A549 (cell line): ENCODE results near the gene TMEM9. TPM values are rescaled to one million over a fixed set of nuclear protein-coding genes. Genes with fewer than 3 reads are reported as not detected.

Source experiments
- ATAC-seq, 2 experiments: fragments of 200-7000 bp in 1 of 2; fragments of >200 bp in 1 of 2; cut with Nextera tagmentation in 1 of 2; cut with Tn5 transposase in 1 of 2; 3 replicates each; pipeline versions ENCODE4 v1.8.0 to v1.9.1; 2018 to 2020; ENCODE audit warnings: mild to moderate bottlenecking in 1 of 2, moderate library complexity in 1 of 2
- CTCF ChIA-PET: fragments of 300-600 bp; sonication (Branson Sonifier 250); formaldehyde crosslinking; extraction: SDS; loops from one replicate; lab custom pipeline; 2021; ENCODE audit warnings: antibody characterized with exemption, inconsistent platforms; lab: Yijun Ruan, JAX
- POLR2A ChIA-PET: fragments of 350-600 bp; formaldehyde crosslinking; extraction: SDS; loops from one replicate; lab custom pipeline; 2021; ENCODE audit warnings: antibody characterized with exemption, inconsistent platforms; lab: Yijun Ruan, JAX
- DNase-seq, 2 experiments: peaks; one replicate each; pipeline versions ENCODE4 v3.0.0 to v3.0.0-alpha.2; 2011 to 2016; ENCODE audit warnings: low read depth in 1 of 2, low spot score in 1 of 2
- FAIRE-seq: peaks from 2 replicates; lab custom pipeline; 2011; peaks lifted over from hg19 to GRCh38; lab: Jason Lieb, UNC
- H3K27ac ChIP-seq, 2 experiments: fragments of >200 bp; sonication (Bioruptor Twin); formaldehyde crosslinking; 3 replicates each; pipeline ENCODE4 v1.5.1; 2016 to 2017
- H3K4me1 ChIP-seq: fragments of >200 bp; sonication (Bioruptor Twin); formaldehyde crosslinking; 3 replicates; pipeline ENCODE4 v1.6.1; 2016
- H3K4me2 ChIP-seq: fragments of >200 bp; sonication (Bioruptor Twin); formaldehyde crosslinking; 3 replicates; pipeline ENCODE4 v1.6.1; 2016
- H3K4me3 ChIP-seq: fragments of >200 bp; sonication (Bioruptor Twin); formaldehyde crosslinking; 3 replicates; pipeline ENCODE4 v1.5.1; 2016
- H3K9me3 ChIP-seq: fragments of >200 bp; sonication (Bioruptor Twin); formaldehyde crosslinking; 3 replicates; pipeline ENCODE4 v1.6.1; 2016
- BHLHE40 ChIP-seq: IDR thresholded peaks from 2 replicates; pipeline ENCODE4 v1.6.1; 2012; ENCODE audit warnings: low read depth, low read length, inconsistent platforms
- CBX2 ChIP-seq: fragments of 200-600 bp; sonication (generic); IDR thresholded peaks from 2 replicates; pipeline ENCODE4 v1.6.1; 2016; ENCODE audit warnings: low read depth, mild to moderate bottlenecking, borderline replicate concordance
- CBX8 ChIP-seq: fragments of 200-600 bp; sonication (generic); IDR thresholded peaks from 2 replicates; pipeline ENCODE4 v1.6.1; 2016
- CHD4 ChIP-seq: fragments of 200-600 bp; sonication (generic); IDR thresholded peaks from 2 replicates; pipeline ENCODE4 v1.6.1; 2016; ENCODE audit warnings: antibody characterized with exemption, mild to moderate bottlenecking, borderline replicate concordance
- CTCF ChIP-seq: fragments of >200 bp; sonication (Bioruptor Twin); formaldehyde crosslinking; IDR thresholded peaks from 3 replicates; pipeline ENCODE4 v1.5.1; 2016
- E2F6 ChIP-seq: IDR thresholded peaks from 2 replicates; pipeline ENCODE4 v1.6.1; 2012; ENCODE audit warnings: low read depth, borderline replicate concordance
- EHF ChIP-seq: fragments of 250-450 bp; sonication (Bioruptor Pico); IDR thresholded peaks from 2 replicates; pipeline ENCODE4 v1.5.0; 2020; ENCODE audit warnings: mild to moderate bottlenecking
- EHMT2 ChIP-seq: fragments of 200-600 bp; sonication (generic); IDR thresholded peaks from 2 replicates; pipeline ENCODE4 v1.6.1; 2016; ENCODE audit warnings: antibody characterized with exemption, low read depth, mild to moderate bottlenecking, moderate library complexity
- FOSB ChIP-seq: fragments of 250-450 bp; sonication (Bioruptor Pico); IDR thresholded peaks from 2 replicates; pipeline ENCODE4 v1.5.0; 2020; ENCODE audit warnings: mild to moderate bottlenecking, moderate library complexity
- FOSL2 ChIP-seq, 2 experiments: fragments of 450-650 bp in 1 of 2; fragments of >200 bp in 1 of 2; sonication (Bioruptor Twin) in 1 of 2; formaldehyde crosslinking; IDR thresholded peaks; 2 replicates each; pipeline versions ENCODE4 v1.5.0 to v1.6.1; 2016 to 2020; ENCODE audit warnings: mild to moderate bottlenecking in 1 of 2, moderate library complexity in 1 of 2
- FOXS1 ChIP-seq: fragments of 250-450 bp; sonication (Bioruptor Pico); IDR thresholded peaks from 2 replicates; pipeline ENCODE4 v1.5.0; 2020; ENCODE audit warnings: mild to moderate bottlenecking, moderate library complexity
- HDAC2 ChIP-seq: fragments of 200-600 bp; sonication (generic); IDR thresholded peaks from 2 replicates; pipeline ENCODE4 v1.6.1; 2016
- HEYL ChIP-seq: fragments of 250-450 bp; sonication (Bioruptor Pico); IDR thresholded peaks from 2 replicates; pipeline ENCODE4 v1.8.0; 2021; ENCODE audit warnings: mild to moderate bottlenecking, moderate library complexity
- HOXB13 ChIP-seq: fragments of 250-450 bp; sonication (Bioruptor Pico); IDR thresholded peaks from 2 replicates; pipeline ENCODE4 v1.5.0; 2020; ENCODE audit warnings: low read depth, mild to moderate bottlenecking, moderate library complexity
- HOXB5 ChIP-seq: fragments of 250-450 bp; sonication (Bioruptor Pico); IDR thresholded peaks from 2 replicates; pipeline ENCODE4 v1.5.0; 2020; ENCODE audit warnings: mild to moderate bottlenecking, moderate library complexity
- JUNB ChIP-seq: fragments of >200 bp; sonication (Bioruptor Twin); formaldehyde crosslinking; IDR thresholded peaks from 2 replicates; pipeline ENCODE4 v1.6.1; 2016
- KDM1A ChIP-seq: fragments of 200-600 bp; sonication (generic); IDR thresholded peaks from 2 replicates; pipeline ENCODE4 v1.6.1; 2016; ENCODE audit warnings: low read depth, mild to moderate bottlenecking
- NFE2L2 ChIP-seq: fragments of 150-350 bp; conservative IDR thresholded peaks from 2 replicates; pipeline ENCODE4 v1.6.1; 2014; ENCODE audit warnings: low read length
- PBX3 ChIP-seq: IDR thresholded peaks from 2 replicates; pipeline ENCODE4 v1.6.1; 2012
- POLR2A ChIP-seq: IDR thresholded peaks from 2 replicates; pipeline ENCODE4 v1.6.1; 2012; ENCODE audit warnings: mild to moderate bottlenecking, low read length
- POLR2AphosphoS2 ChIP-seq: conservative IDR thresholded peaks from 2 replicates; pipeline ENCODE4 v1.6.1; 2012; ENCODE audit warnings: low read length, improper control_type of control experiment, inconsistent platforms
- RAD21 ChIP-seq, 2 experiments: fragments of >200 bp in 1 of 2; sonication (Bioruptor Twin) in 1 of 2; formaldehyde crosslinking in 1 of 2; IDR thresholded peaks in 1 of 2; conservative IDR thresholded peaks in 1 of 2; 2 replicates in 1 of 2; 3 replicates in 1 of 2; pipeline ENCODE4 v1.6.1; 2012 to 2018; ENCODE audit warnings: inconsistent platforms in 1 of 2
- RARB ChIP-seq: fragments of 250-450 bp; sonication (Bioruptor Pico); IDR thresholded peaks from 2 replicates; pipeline ENCODE4 v1.8.0; 2021; ENCODE audit warnings: mild to moderate bottlenecking, moderate library complexity
- RNF2 ChIP-seq: fragments of 200-600 bp; sonication (generic); IDR thresholded peaks from 2 replicates; pipeline ENCODE4 v1.6.1; 2016; ENCODE audit warnings: low read depth, mild to moderate bottlenecking, antibody characterized with exemption, moderate library complexity, borderline replicate concordance
- SMC3 ChIP-seq: fragments of >200 bp; sonication (Bioruptor Twin); formaldehyde crosslinking; IDR thresholded peaks from 3 replicates; pipeline ENCODE4 v1.6.1; 2018; ENCODE audit warnings: inconsistent platforms
- SREBF2 ChIP-seq: fragments of 450-650 bp; IDR thresholded peaks from 2 replicates; pipeline ENCODE4 v1.6.1; 2014; ENCODE audit warnings: mild to moderate bottlenecking, moderate library complexity
- TFCP2L1 ChIP-seq: fragments of 250-450 bp; sonication (Bioruptor Pico); IDR thresholded peaks from 2 replicates; pipeline ENCODE4 v1.5.0; 2021; ENCODE audit warnings: mild to moderate bottlenecking
- TP53 ChIP-seq: fragments of 250-450 bp; sonication (Bioruptor Pico); IDR thresholded peaks from 2 replicates; pipeline ENCODE4 v1.5.0; 2021; ENCODE audit warnings: mild to moderate bottlenecking, moderate library complexity
- ZC3H11A ChIP-seq: fragments of 450-650 bp; IDR thresholded peaks from 2 replicates; pipeline ENCODE4 v1.6.1; 2014; ENCODE audit warnings: antibody characterized with exemption, mild to moderate bottlenecking
- ZFP36 ChIP-seq: fragments of 450-650 bp; IDR thresholded peaks from 2 replicates; pipeline ENCODE4 v1.6.1; 2014; ENCODE audit warnings: borderline replicate concordance; ENCODE audit not compliant: partially characterized antibody
- ZNF302 ChIP-seq: fragments of 250-450 bp; sonication (Bioruptor Pico); IDR thresholded peaks from 2 replicates; pipeline ENCODE4 v1.9.0; 2021; ENCODE audit warnings: inconsistent platforms, mild to moderate bottlenecking, moderate library complexity
- ZSCAN20 ChIP-seq: fragments of 250-450 bp; sonication (Bioruptor Pico); IDR thresholded peaks from 2 replicates; pipeline ENCODE4 v1.8.0; 2022; ENCODE audit warnings: mild to moderate bottlenecking, moderate library complexity
- whole genome bisulfite sequencing: methylation state at CpG from one replicate; pipeline ENCODE4 v1.1.6; 2017; ENCODE audit errors: missing lambda C conversion rate; 5-methylcytosine and 5-hydroxymethylcytosine counted together
- polyA plus RNA-seq, 4 experiments: library from polyadenylated mRNA; depleted of rRNA in 3 of 4; stranded (reverse); fragments of >200 nt; fragmentation: RNase III in 1 of 4; extraction: RNeasy Plus Mini Kit Qiagen cat#74134 plus additional on column Dnase treatment in 1 of 4; gene quantifications; 2 replicates in 3 of 4; 3 replicates in 1 of 4; pipeline ENCODE4 v1.2.3, GENCODE V29; 2011 to 2017

TMEM9 gene
- polyA plus RNA-seq, 2 of the 4 experiments (the other 2 are of a cell fraction): 86.8 to 97.0 TPM

- TF ChIP-seq E2F6: no peak
- no peak for TF ChIP-seq HOXB5 (CRISPR knock-in tag)
Observed at GRCh38 chr1:201169971-201170532, 15.8 kb upstream of the TMEM9 start (continued).

- Histone ChIP-seq H3K4me1 (peaks cover 24% of the 10 kb centered on the region), H3K4me3 (no peak overlapping the region), H3K4me2 (no peak overlapping the region), H3K9me3 (no peaks in the 10 kb centered on the region), H3K27ac (peak overlapping the region; percentile 75 to 81; a peak in 5 of 6 replicates)
- no peak for DNase-seq
- no peak for TF ChIP-seq ZC3H11A
- no peak for TF ChIP-seq FOSB (CRISPR knock-in tag)
- no peak for TF ChIP-seq CBX8
- no peak for TF ChIP-seq RARB (CRISPR knock-in tag)
- TF ChIP-seq POLR2A: no peak
- no peak for TF ChIP-seq HOXB13 (CRISPR knock-in tag)
- TF ChIP-seq TFCP2L1: no peak
- no peak for TF ChIP-seq JUNB
- no peak for TF ChIP-seq TP53 (CRISPR knock-in tag)
- TF ChIP-seq KDM1A: no peak
- no peak for TF ChIP-seq ZFP36
- no peak for TF ChIP-seq POLR2AphosphoS2
- no peak for TF ChIP-seq FOSL2 (IDR thresholded peaks at IDR 0.05)
- TF ChIP-seq FOSL2 (CRISPR knock-in tag; IDR thresholded peaks at IDR 0.05): no peak
- TF ChIP-seq EHMT2: no peak
- no peak for TF ChIP-seq EHF (CRISPR knock-in tag)
- TF ChIP-seq NFE2L2: no peak
- no peak for TF ChIP-seq RNF2
- no peak for TF ChIP-seq FOXS1
- no peak for ATAC-seq
- ChIA-PET POLR2A (no interaction called here), CTCF (interaction anchor here (0.8 to 5.3 kb wide), 9 partner anchors 11 to 367 kb away, joined by 3 to 32 read pairs (median 3); no protein-coding TSS in a partner anchor)
- 98% methylated on average over 3 of the region's 3 CpGs for WGBS
- no peak for FAIRE-seq
Observed at GRCh38 chr1:201169203-201169602, 14.9 kb upstream of the TMEM9 start.

GRCh38 chr1:201167041-201167991 lies 13.0 kb upstream of the TMEM9 start:
- Histone ChIP-seq H3K9me3 (no peaks in the 10 kb centered on the region), H3K4me1 (peaks cover 18% of the 10 kb centered on the region), H3K4me3 (no peak overlapping the region), H3K27ac (no peak overlapping the region), H3K4me2 (no peak overlapping the region)
- DNase-seq (no peak), ATAC-seq (no peak), FAIRE-seq (no peak)
- WGBS: 86% methylated on average over 13 of the region's 13 CpGs
- CTCF ChIA-PET: interaction anchor here (1.1 to 5.3 kb wide), 4 partner anchors 9 to 53 kb away, joined by 3 to 32 read pairs (median 15); partner anchors contain the start of gene TMEM9
- POLR2A ChIA-PET: interaction anchor here (1.3 kb wide), 1 partner anchor 13 kb away, joined by 5 read pairs; the partner anchor contains the start of gene TMEM9
- TF ChIP-seq ZC3H11A (no peak), RAD21 (conservative IDR thresholded peaks at IDR 0.05 in 1 of 2, IDR thresholded peaks at IDR 0.05 in 1 of 2) (no peak), ZSCAN20 (CRISPR knock-in tag) (no peak), TFCP2L1 (no peak), CHD4 (no peak), FOXS1 (no peak), ZNF302 (CRISPR knock-in tag) (no peak), BHLHE40 (no peak), SREBF2 (no peak), EHF (CRISPR knock-in tag) (no peak), PBX3 (no peak), CTCF (no peak), HDAC2 (no peak), CBX2 (no peak), JUNB (no peak), E2F6 (no peak), ZFP36 (no peak), SMC3 (no peak), HEYL (CRISPR knock-in tag) (no peak)
